Spinal cord (tissue), 10 donors: ENCODE results near the gene FNIP1. TPM values are rescaled to one million over a fixed set of nuclear protein-coding genes. Genes with fewer than 3 reads are reported as not detected.
A peak's percentile ranks its signal among the peaks of the same experiment; 100 is the strongest.
"Not testable (repeated sequence)": the region's sequence is repeated elsewhere in the genome, so short reads cannot be mapped to it uniquely, and the experiment has no call there.

ENCODE experiments used
- DNase-seq, 6 donors: peaks; one replicate each; pipeline versions ENCODE4 v3.0.0 to v3.0.0-alpha.2; 2013 to 2015; ENCODE audit warnings: low spot score in 6 of 6, low read depth in 4 of 6
- H3K27ac ChIP-seq: one replicate; pipeline ENCODE4 v1.5.1; 2013; ENCODE audit warnings: low read depth, low read length, control low read depth
- H3K27me3 ChIP-seq: one replicate; pipeline ENCODE4 v1.6.1; 2013; ENCODE audit warnings: low read length; ENCODE audit not compliant: control insufficient read depth, insufficient read depth
- H3K36me3 ChIP-seq: one replicate; pipeline ENCODE4 v1.6.1; 2013; ENCODE audit warnings: low read length; ENCODE audit not compliant: control insufficient read depth, insufficient read depth
- H3K4me1 ChIP-seq: one replicate; pipeline ENCODE4 v1.6.1; 2013; ENCODE audit warnings: low read length; ENCODE audit not compliant: control insufficient read depth, insufficient read depth
- H3K4me3 ChIP-seq: one replicate; pipeline ENCODE4 v1.5.1; 2013; ENCODE audit warnings: low read depth, low read length, control low read depth
- H3K9me3 ChIP-seq: one replicate; pipeline ENCODE4 v1.6.1; 2013; ENCODE audit warnings: low read length; ENCODE audit not compliant: control insufficient read depth, insufficient read depth
- WGBS: methylation state at CpG from one replicate; pipeline ENCODE4 v1.1.5; 2013; ENCODE audit warnings: missing lambda C conversion rate; ENCODE audit not compliant: insufficient coverage; 5-methylcytosine and 5-hydroxymethylcytosine counted together
- polyA plus RNA-seq, 2 donors: library from polyadenylated mRNA; unstranded; fragments of 120-200 nt; gene quantifications; one replicate each; pipeline ENCODE4 v1.2.1, GENCODE V29; 2013; ENCODE audit not compliant: insufficient read length in 2 of 2
- total RNA-seq, 2 donors: library from RNA; depleted of rRNA in 1 of 2; stranded (reverse); fragments of 120-200 nt in 1 of 2; fragments of >200 nt in 1 of 2; gene quantifications; one replicate each; pipeline versions ENCODE4 v1.2.3 to v1.2.4, GENCODE V29; 2013 to 2014
- donor health status: healthy.

Gene FNIP1
- total and polyA plus RNA-seq, 4 donors: 17.8 to 62.7 (median 26.3) TPM

- 35% methylated on average over 3 of the region's 4 CpGs for WGBS
- no peaks in the 10 kb centered on the region for H3K27me3 ChIP-seq
- no peaks in the 10 kb centered on the region for H3K9me3 ChIP-seq
- DNase-seq: peak in 1 of 6 donors; percentile 17
- H3K27ac ChIP-seq: no peak overlapping the region
- no peak overlapping the region for H3K4me3 ChIP-seq
- no peaks in the 10 kb centered on the region for H3K36me3 ChIP-seq
- H3K4me1 ChIP-seq: peaks cover 8% of the 10 kb centered on the region
Measured at GRCh38 chr5:131630208-131630962, 166.4 kb downstream of the FNIP1 start.

DNA sequence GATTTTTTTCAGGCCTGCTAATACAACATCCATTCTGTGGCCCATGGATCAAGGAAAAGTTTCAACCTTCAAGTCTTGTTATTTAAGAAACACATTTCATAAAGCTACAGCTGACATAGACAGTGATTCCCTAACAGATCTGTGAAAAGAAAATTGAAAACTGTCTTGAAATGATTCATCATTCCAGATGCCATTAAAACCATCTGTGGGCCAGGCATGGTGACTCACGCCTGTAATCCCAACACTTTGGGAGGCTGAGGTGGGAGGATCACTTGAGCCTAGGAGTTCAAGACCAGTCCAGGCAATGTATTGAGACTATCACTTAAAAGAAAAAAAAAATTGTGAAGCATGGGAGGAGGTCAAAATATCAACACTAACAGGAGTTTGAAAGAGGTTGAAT is 167.8 kb downstream of the FNIP1 start:
- DNase-seq: no peak
- Histone ChIP-seq H3K4me3 (no peak overlapping the region), H3K36me3 (no peaks in the 10 kb centered on the region), H3K27ac (no peak overlapping the region), H3K4me1 (peaks cover 8% of the 10 kb centered on the region), H3K9me3 (no peaks in the 10 kb centered on the region), H3K27me3 (no peaks in the 10 kb centered on the region)
- 60% methylated on average over 1 of the region's 1 CpG for WGBS

DNA sequence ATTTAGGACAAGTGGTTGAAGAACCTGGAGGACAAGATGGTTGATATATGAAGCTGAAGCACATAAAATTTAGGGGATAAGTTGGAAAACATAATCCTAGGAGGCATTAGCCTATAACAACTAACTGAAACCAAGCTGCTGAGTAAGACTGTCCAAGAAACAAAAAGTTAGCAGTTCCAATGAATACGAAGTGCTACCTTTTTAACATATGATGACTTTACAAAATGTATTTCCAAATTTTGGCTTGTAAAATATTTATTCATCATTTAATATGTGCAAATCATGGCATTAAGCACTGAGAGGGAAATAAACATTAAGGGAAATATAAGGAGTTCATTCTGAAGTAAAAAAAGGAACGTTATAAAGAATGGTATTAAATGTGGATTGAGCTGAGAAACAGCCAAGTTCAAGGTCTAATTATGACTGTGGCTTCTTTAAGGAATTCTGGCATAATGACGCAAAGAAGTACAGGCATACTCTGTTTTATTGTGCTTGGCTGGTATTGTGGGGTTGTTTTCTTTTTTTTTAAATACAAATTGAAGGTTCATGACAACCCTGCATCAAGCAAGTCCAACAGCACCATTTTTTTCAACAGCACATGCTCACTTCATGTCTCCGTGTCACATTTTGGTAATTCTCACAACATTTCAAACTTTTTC is 169.5 kb downstream of the FNIP1 start:
- Histone ChIP-seq H3K36me3 (no peaks in the 10 kb centered on the region), H3K27ac (no peak overlapping the region), H3K9me3 (no peaks in the 10 kb centered on the region), H3K4me3 (no peak overlapping the region), H3K27me3 (no peaks in the 10 kb centered on the region), H3K4me1 (peaks cover 5% of the 10 kb centered on the region)
- 82% methylated on average over 1 of the region's 4 CpGs for WGBS
- DNase-seq: no peak

DNA sequence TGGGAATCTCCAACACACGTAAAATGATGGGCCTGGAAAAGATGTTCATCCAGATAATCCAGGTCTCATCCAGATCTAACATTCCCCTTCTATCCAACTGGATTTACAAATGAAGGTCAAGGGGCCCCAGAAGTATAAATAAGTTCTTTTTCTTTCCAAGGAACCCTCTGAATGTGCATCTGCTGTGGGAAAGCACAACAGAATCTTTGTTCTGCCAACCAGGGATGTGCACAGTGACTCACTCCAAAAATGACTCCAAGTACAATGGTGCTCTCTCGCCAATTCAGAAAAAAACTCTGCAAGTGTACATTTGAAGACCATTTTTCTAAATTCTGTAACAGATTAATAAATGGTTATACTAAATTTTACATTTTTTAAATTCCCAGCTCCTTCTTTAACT is 174.2 kb downstream of the FNIP1 start:
- Histone ChIP-seq H3K36me3 (no peaks in the 10 kb centered on the region), H3K27me3 (no peaks in the 10 kb centered on the region), H3K4me3 (no peak overlapping the region), H3K4me1 (peaks cover 11% of the 10 kb centered on the region), H3K9me3 (no peaks in the 10 kb centered on the region), H3K27ac (peak overlapping the region; percentile 58)
- 40% methylated on average over 1 of the region's 2 CpGs for WGBS
- peak in 4 of 6 donors; percentile 33 to 77 (median 54) for DNase-seq

GRCh38 chr5:131621164-131621563 is 175.7 kb downstream of the FNIP1 start:
- H3K9me3 ChIP-seq, H3K4me3 ChIP-seq, H3K27ac ChIP-seq, DNase-seq, H3K36me3 ChIP-seq, H3K27me3 ChIP-seq: not testable (repeated sequence)
- 100% methylated on average over 2 of the region's 2 CpGs for WGBS
- peaks cover 11% of the 10 kb centered on the region for H3K4me1 ChIP-seq

GRCh38 chr5:131619102-131619501 is 177.7 kb downstream of the FNIP1 start:
- H3K27me3 ChIP-seq: no peaks in the 10 kb centered on the region
- no peaks in the 10 kb centered on the region for H3K36me3 ChIP-seq
- no peak for DNase-seq
- no peak overlapping the region for H3K27ac ChIP-seq
- H3K9me3 ChIP-seq: no peaks in the 10 kb centered on the region
- H3K4me3 ChIP-seq: no peak overlapping the region
- WGBS: no CpG with 5 or more reads among the region's 8 CpGs
- H3K4me1 ChIP-seq: peaks cover 11% of the 10 kb centered on the region

DNA sequence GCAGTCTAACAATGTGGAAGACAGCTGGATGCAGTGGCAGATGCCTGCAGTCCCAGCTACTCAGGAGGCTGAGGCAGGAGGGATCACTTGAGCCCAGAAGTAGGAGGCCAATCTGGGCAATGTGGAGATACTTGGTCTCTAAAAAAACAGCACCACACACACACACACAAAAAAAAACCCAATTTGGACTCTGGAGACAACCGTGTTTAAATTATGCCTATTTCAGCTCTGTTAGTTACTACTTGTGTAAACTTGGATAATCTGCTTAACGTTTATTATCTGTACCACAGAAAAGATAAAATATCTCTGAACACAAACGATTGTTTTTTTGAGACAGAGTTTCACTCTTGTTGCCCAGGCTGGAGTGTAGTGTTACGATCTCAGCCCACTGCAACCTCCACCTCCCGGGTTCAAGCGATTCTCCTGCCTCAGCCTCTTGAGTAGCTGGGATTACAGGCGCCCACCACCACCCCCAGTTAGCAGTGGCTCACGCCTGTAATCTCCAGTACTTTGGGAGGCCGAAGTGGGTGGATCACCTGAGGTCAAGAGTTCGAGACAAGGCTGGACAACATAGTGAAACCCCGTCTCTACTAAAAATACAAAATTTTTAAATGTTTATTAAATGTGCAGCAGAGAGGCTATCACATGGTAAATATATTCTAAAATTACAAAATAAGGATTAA is 179.5 kb downstream of the FNIP1 start:
- no peaks in the 10 kb centered on the region for H3K9me3 ChIP-seq
- no peaks in the 10 kb centered on the region for H3K27me3 ChIP-seq
- DNase-seq: no peak
- peaks cover 6% of the 10 kb centered on the region for H3K4me1 ChIP-seq
- no peak overlapping the region for H3K27ac ChIP-seq
- no peak overlapping the region for H3K4me3 ChIP-seq
- H3K36me3 ChIP-seq: no peaks in the 10 kb centered on the region
- 100% methylated on average over 7 of the region's 11 CpGs for whole genome bisulfite sequencing

DNA sequence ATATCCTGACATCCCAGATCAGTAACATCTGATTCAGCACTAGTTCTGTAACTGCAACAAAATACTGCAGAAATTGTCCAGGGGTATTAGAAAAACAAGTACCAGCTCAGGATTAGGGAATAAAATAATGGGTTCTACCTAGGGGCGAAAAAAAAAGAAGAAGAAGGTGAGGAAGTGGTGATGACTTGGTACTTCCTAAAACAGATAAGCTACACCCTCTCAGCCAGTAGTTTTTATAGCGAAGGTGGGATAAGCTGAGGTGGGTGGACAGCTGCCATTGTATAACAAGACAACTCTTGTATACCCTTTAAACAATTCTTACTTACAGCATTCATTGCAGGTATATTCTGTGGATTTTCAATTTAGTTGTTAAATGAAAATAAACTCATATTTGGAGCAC is 180.9 kb downstream of the FNIP1 start:
- peaks cover 6% of the 10 kb centered on the region for H3K4me1 ChIP-seq
- H3K27me3 ChIP-seq: no peaks in the 10 kb centered on the region
- H3K27ac ChIP-seq: no peak overlapping the region
- DNase-seq: no peak
- 100% methylated on average over 1 of the region's 2 CpGs for WGBS
- no peaks in the 10 kb centered on the region for H3K9me3 ChIP-seq
- no peaks in the 10 kb centered on the region for H3K36me3 ChIP-seq
- no peak overlapping the region for H3K4me3 ChIP-seq

- no peak overlapping the region for H3K4me3 ChIP-seq
- H3K27me3 ChIP-seq: no peaks in the 10 kb centered on the region
- peaks cover 3% of the 10 kb centered on the region for H3K4me1 ChIP-seq
- H3K9me3 ChIP-seq: no peaks in the 10 kb centered on the region
- no peaks in the 10 kb centered on the region for H3K36me3 ChIP-seq
- no peak overlapping the region for H3K27ac ChIP-seq
- DNase-seq: no peak
Measured at GRCh38 chr5:131613423-131613822, 183.4 kb downstream of the FNIP1 start.

- Histone ChIP-seq H3K9me3 (no peaks in the 10 kb centered on the region), H3K4me1 (no peaks in the 10 kb centered on the region), H3K27ac (no peak overlapping the region), H3K27me3 (no peaks in the 10 kb centered on the region), H3K36me3 (no peaks in the 10 kb centered on the region), H3K4me3 (no peak overlapping the region)
- DNase-seq: no peak
- 100% methylated on average over 1 of the region's 2 CpGs for WGBS
Measured at GRCh38 chr5:131611064-131611381, 185.8 kb downstream of the FNIP1 start.
